Neuronal stem cell (in vitro differentiated cells): ENCODE data around the gene OVCH2.

Experiments used
- DNase-seq: peaks from one replicate; pipeline ENCODE4 v3.0.0-alpha.2; 2013; ENCODE audit warnings: low spot score
- H2AFZ ChIP-seq: one replicate; pipeline ENCODE4 v1.6.1; 2013; ENCODE audit warnings: mild to moderate bottlenecking, low read length, inconsistent platforms
- H2AK5ac ChIP-seq: 2 replicates; pipeline ENCODE4 v1.6.1; 2013; ENCODE audit warnings: low read depth, mild to moderate bottlenecking, inconsistent platforms, low read length, moderate library complexity, mixed read lengths
- H2BK120ac ChIP-seq: 2 replicates; pipeline ENCODE4 v1.6.1; 2013; ENCODE audit warnings: low read depth, mild to moderate bottlenecking, inconsistent platforms, low read length, moderate library complexity, mixed read lengths
- H2BK12ac ChIP-seq: one replicate; pipeline ENCODE4 v1.6.1; 2013; ENCODE audit warnings: low read length, inconsistent platforms
- H2BK15ac ChIP-seq: 2 replicates; pipeline ENCODE4 v1.6.1; 2013; ENCODE audit warnings: mild to moderate bottlenecking, low read length, inconsistent platforms, mixed read lengths
- H2BK5ac ChIP-seq: one replicate; pipeline ENCODE4 v1.6.1; 2013; ENCODE audit warnings: inconsistent platforms, mild to moderate bottlenecking, low read length, moderate library complexity
- H3K14ac ChIP-seq: one replicate; pipeline ENCODE4 v1.6.1; 2013; ENCODE audit warnings: low read length, inconsistent platforms
- H3K18ac ChIP-seq: 2 replicates; pipeline ENCODE4 v1.6.1; 2013; ENCODE audit warnings: low read length, inconsistent platforms
- H3K23ac ChIP-seq: 2 replicates; pipeline ENCODE4 v1.6.1; 2013; ENCODE audit warnings: low read depth, mild to moderate bottlenecking, mixed read lengths, low read length, inconsistent platforms; ENCODE audit not compliant: poor library complexity
- H3K27ac ChIP-seq: replicated peaks from 3 replicates; pipeline ENCODE4 v1.5.1; 2013; ENCODE audit warnings: low read length, inconsistent platforms
- H3K27me3 ChIP-seq, 3 experiments: 2 replicates each; pipeline ENCODE4 v1.6.1; 2013; ENCODE audit warnings: low read length in 3 of 3, mild to moderate bottlenecking in 2 of 3, inconsistent platforms in 1 of 3, low read depth in 1 of 3, mixed read lengths in 1 of 3, moderate library complexity in 1 of 3; ENCODE audit not compliant: control insufficient read depth in 3 of 3, insufficient read depth in 3 of 3
- H3K36me3 ChIP-seq, 2 donors: replicated peaks in 1 of 2; 2 replicates each; pipeline ENCODE4 v1.6.1; 2013; ENCODE audit warnings: low read length in 2 of 2; ENCODE audit not compliant: control insufficient read depth in 2 of 2, insufficient read depth in 2 of 2
- H3K4ac ChIP-seq: 2 replicates; pipeline ENCODE4 v1.6.1; 2013; ENCODE audit warnings: inconsistent platforms, mild to moderate bottlenecking, low read length, moderate library complexity
- H3K4me1 ChIP-seq, 2 donors: 1 replicate in 1 of 2; 2 replicates in 1 of 2; pipeline ENCODE4 v1.6.1; 2013; ENCODE audit warnings: low read length in 2 of 2, low read depth in 1 of 2; ENCODE audit not compliant: control insufficient read depth in 2 of 2, insufficient read depth in 1 of 2
- H3K4me2 ChIP-seq: one replicate; pipeline ENCODE4 v1.6.1; 2013; ENCODE audit warnings: mild to moderate bottlenecking, low read length, inconsistent platforms; ENCODE audit not compliant: insufficient read depth, poor library complexity, severe bottlenecking
- H3K4me3 ChIP-seq, 2 donors: 2 replicates each; pipeline ENCODE4 v1.5.1; 2013; ENCODE audit warnings: low read length in 2 of 2, mild to moderate bottlenecking in 2 of 2, inconsistent platforms in 1 of 2, moderate library complexity in 1 of 2
- H3K79me1 ChIP-seq: one replicate; pipeline ENCODE4 v1.6.1; 2013; ENCODE audit warnings: low read depth, mild to moderate bottlenecking, inconsistent platforms, low read length, moderate library complexity
- H3K9ac ChIP-seq: one replicate; pipeline ENCODE4 v1.6.1; 2013; ENCODE audit warnings: mild to moderate bottlenecking, low read depth, low read length, inconsistent platforms; ENCODE audit not compliant: poor library complexity
- H3K9me3 ChIP-seq, 2 donors: replicated peaks in 1 of 2; 2 replicates each; pipeline versions ENCODE3 to v1.6.1; 2013; ENCODE audit warnings: low read length in 2 of 2, mild to moderate bottlenecking in 2 of 2, inconsistent platforms in 1 of 2, low read depth in 1 of 2, mixed read lengths in 1 of 2, moderate library complexity in 1 of 2; ENCODE audit not compliant: control insufficient read depth in 2 of 2, insufficient read depth in 1 of 2
- H4K8ac ChIP-seq: one replicate; pipeline ENCODE4 v1.6.1; 2013; ENCODE audit warnings: low read depth, mild to moderate bottlenecking, inconsistent platforms, low read length, moderate library complexity
- H4K91ac ChIP-seq: one replicate; pipeline ENCODE4 v1.6.1; 2013; ENCODE audit warnings: low read length, low read depth, mild to moderate bottlenecking, inconsistent platforms; ENCODE audit not compliant: poor library complexity
- WGBS, 2 donors: extraction: QIAGEN DNeasy Blood & Tissue Kit; methylation state at CpG; one replicate each; pipeline ENCODE4 v1.1.7; 2013; ENCODE audit warnings: missing lambda C conversion rate in 2 of 2, mixed read lengths in 1 of 2; ENCODE audit not compliant: insufficient read length in 2 of 2, insufficient replicate concordance in 1 of 2; ENCODE audit errors: extremely low coverage in 2 of 2; 5-methylcytosine and 5-hydroxymethylcytosine counted together

Gene OVCH2

GRCh38 chr11:7655253-7656217 is 50.7 kb downstream of the OVCH2 start:
- Histone ChIP-seq H3K4me1 (no peaks in the 10 kb centered on the region), H2BK15ac (no peak overlapping the region), H3K27ac (no peak overlapping the region), H3K4ac (no peak overlapping the region), H3K18ac (peak overlapping the region; percentile 51), H3K27me3 (no peaks in the 10 kb centered on the region), H2AK5ac (no peak overlapping the region), H4K8ac (no peak overlapping the region), H3K79me1 (no peaks in the 10 kb centered on the region), H3K36me3 (no peaks in the 10 kb centered on the region), H3K9ac (no peak overlapping the region), H2BK120ac (no peak overlapping the region), H3K14ac (no peak overlapping the region), H2AFZ (no peak overlapping the region), H3K9me3 (peaks cover 0 to 2% of the 10 kb centered on the region in 2 donors), H2BK12ac (no peak overlapping the region), H2BK5ac (no peak overlapping the region), H3K4me2 (no peak overlapping the region), H3K23ac (no peak overlapping the region), H3K4me3 (no peak overlapping the region), H4K91ac (no peak overlapping the region)
- no CpG with 5 or more reads among the region's 14 CpGs for WGBS, 2 donors
- DNase-seq: no peak

- WGBS, 2 donors: no CpG with 5 or more reads among the region's 4 CpGs
- no peak overlapping the region for H2BK120ac ChIP-seq
- H2AFZ ChIP-seq: no peak overlapping the region
- no peak overlapping the region for H3K4me3 ChIP-seq
- no peak overlapping the region for H3K14ac ChIP-seq
- H3K4me2 ChIP-seq: no peak overlapping the region
- no peak overlapping the region for H3K4ac ChIP-seq
- no peak overlapping the region for H4K8ac ChIP-seq
- H3K4me1 ChIP-seq: no peaks in the 10 kb centered on the region
- H3K9ac ChIP-seq: no peak overlapping the region
- H2AK5ac ChIP-seq: no peak overlapping the region
- no peaks in the 10 kb centered on the region for H3K79me1 ChIP-seq
- no peak for DNase-seq
- H4K91ac ChIP-seq: no peak overlapping the region
- peaks cover 0 to 2% of the 10 kb centered on the region in 2 donors for H3K9me3 ChIP-seq
- H3K27me3 ChIP-seq: no peaks in the 10 kb centered on the region
- no peak overlapping the region for H2BK5ac ChIP-seq
- no peak overlapping the region for H2BK15ac ChIP-seq
- peaks cover 0 to 3% of the 10 kb centered on the region in 2 donors for H3K36me3 ChIP-seq
- H3K27ac ChIP-seq: no peak overlapping the region
- H2BK12ac ChIP-seq: no peak overlapping the region
- H3K18ac ChIP-seq: no peak overlapping the region
- H3K23ac ChIP-seq: no peak overlapping the region
Measured at GRCh38 chr11:7654195-7654705, 52.0 kb downstream of the OVCH2 start.

- peaks cover 0 to 3% of the 10 kb centered on the region in 2 donors for H3K36me3 ChIP-seq
- no peak overlapping the region for H2BK120ac ChIP-seq
- no peak overlapping the region for H4K8ac ChIP-seq
- no peaks in the 10 kb centered on the region for H3K4me1 ChIP-seq
- H3K4me2 ChIP-seq: no peak overlapping the region
- H3K14ac ChIP-seq: no peak overlapping the region
- no peaks in the 10 kb centered on the region for H3K9me3 ChIP-seq
- H3K18ac ChIP-seq: peak overlapping the region; percentile 4
- H2BK5ac ChIP-seq: no peak overlapping the region
- no peak overlapping the region for H3K23ac ChIP-seq
- no peak overlapping the region for H2BK12ac ChIP-seq
- WGBS, 2 donors: no CpG with 5 or more reads among the region's 9 CpGs
- H3K4ac ChIP-seq: no peak overlapping the region
- no peak for DNase-seq
- H3K27me3 ChIP-seq: no peaks in the 10 kb centered on the region
- H2AK5ac ChIP-seq: no peak overlapping the region
- no peak overlapping the region for H4K91ac ChIP-seq
- H3K27ac ChIP-seq: no peak overlapping the region
- H3K4me3 ChIP-seq: no peak overlapping the region
- H3K79me1 ChIP-seq: no peaks in the 10 kb centered on the region
- H2AFZ ChIP-seq: no peak overlapping the region
- no peak overlapping the region for H3K9ac ChIP-seq
- no peak overlapping the region for H2BK15ac ChIP-seq
Measured at GRCh38 chr11:7651700-7652099, 54.6 kb downstream of the OVCH2 start.

GRCh38 chr11:7651140-7651551 is 55.1 kb downstream of the OVCH2 start:
- no CpG with 5 or more reads among the region's 5 CpGs for WGBS, 2 donors

More at GRCh38 chr11:7651140-7651551, 55.1 kb downstream of the OVCH2 start:
- no peak overlapping the region for H2BK12ac ChIP-seq
- no peak overlapping the region for H3K23ac ChIP-seq
- H3K27me3 ChIP-seq: no peaks in the 10 kb centered on the region
- no peak overlapping the region for H2BK15ac ChIP-seq
- H2BK120ac ChIP-seq: no peak overlapping the region
- no peaks in the 10 kb centered on the region for H3K79me1 ChIP-seq
- H3K27ac ChIP-seq: no peak overlapping the region
- no peak for DNase-seq
- H3K9me3 ChIP-seq: no peaks in the 10 kb centered on the region
- no peak overlapping the region for H3K4me2 ChIP-seq
- H2BK5ac ChIP-seq: no peak overlapping the region
- H3K9ac ChIP-seq: no peak overlapping the region
- H3K4me1 ChIP-seq: no peaks in the 10 kb centered on the region
- H2AK5ac ChIP-seq: no peak overlapping the region
- H4K91ac ChIP-seq: no peak overlapping the region
- H3K14ac ChIP-seq: no peak overlapping the region
- peaks cover 0 to 3% of the 10 kb centered on the region in 2 donors for H3K36me3 ChIP-seq
- no peak overlapping the region for H4K8ac ChIP-seq
- H2AFZ ChIP-seq: no peak overlapping the region
- no peak overlapping the region for H3K4ac ChIP-seq
- no peak overlapping the region for H3K4me3 ChIP-seq
- H3K18ac ChIP-seq: no peak overlapping the region
